ENCODE results near the gene RPGRIP1L.
A peak's percentile ranks its signal among the peaks of the same experiment; 100 is the strongest.
"Not testable (repeated sequence)": the region's sequence is repeated elsewhere in the genome, so short reads cannot be mapped to it uniquely, and the experiment has no call there.

RPGRIP1L gene

GRCh38 chr16:53713403-53714204 is 9.9 kb upstream of the RPGRIP1L start:
- TF ChIP-seq CTCF (IDR thresholded peaks at IDR 0.05): no peak
- Histone ChIP-seq H3K27ac (peak overlapping the region in 1 of 2 donors; percentile 35), H3K4me3 (no peak overlapping the region)
- DNase-seq (ENCODE audit: low spot score): no peak

- no peak for DNase-seq (ENCODE audit: low spot score)
- no peak for TF ChIP-seq CTCF (IDR thresholded peaks at IDR 0.05)
- Histone ChIP-seq H3K4me3 (no peak overlapping the region), H3K27ac (no peak overlapping the region)
Observed at GRCh38 chr16:53712065-53712464, 8.4 kb upstream of the RPGRIP1L start.

- TF ChIP-seq CTCF (IDR thresholded peaks at IDR 0.05): no peak
- Histone ChIP-seq H3K4me3 (no peak overlapping the region), H3K27ac (no peak overlapping the region)
- no peak for DNase-seq (ENCODE audit: low spot score)
Observed at GRCh38 chr16:53711390-53711789, 7.7 kb upstream of the RPGRIP1L start.

GRCh38 chr16:53708490-53708889 is 4.8 kb upstream of the RPGRIP1L start:
- TF ChIP-seq CTCF (IDR thresholded peaks at IDR 0.05): no peak
- H3K4me3 ChIP-seq: no peak overlapping the region
- H3K27ac ChIP-seq: no peak overlapping the region
- DNase-seq (ENCODE audit: low spot score): no peak

- no peak for DNase-seq (ENCODE audit: low spot score)
- TF ChIP-seq CTCF (IDR thresholded peaks at IDR 0.05): no peak
- no peak overlapping the region for H3K4me3 ChIP-seq
- H3K27ac ChIP-seq: no peak overlapping the region
Observed at GRCh38 chr16:53707671-53708070, 4.0 kb upstream of the RPGRIP1L start.

GRCh38 chr16:53704445-53704813 is 770 bp upstream of the RPGRIP1L start:
- Histone ChIP-seq H3K27ac (peak overlapping the region; percentile 75 to 86), H3K4me3 (peak overlapping the region; percentile 98)
- no peak for DNase-seq (ENCODE audit: low spot score)
- no peak for TF ChIP-seq CTCF (IDR thresholded peaks at IDR 0.05)

- not testable (repeated sequence) for H3K27ac ChIP-seq; DNase-seq (ENCODE audit: low spot score); H3K4me3 ChIP-seq
Observed at GRCh38 chr16:53698271-53698670, 5.4 kb downstream of the RPGRIP1L start.
